RCC 7860 (cell line): Measurements from ENCODE around the gene NCOA4.
"Not testable (repeated sequence)": the region's sequence is repeated elsewhere in the genome, so short reads cannot be mapped to it uniquely, and the experiment has no call there.

Experiments
- DNase-seq: peaks from one replicate; pipeline ENCODE4 v3.0.0-alpha.2; 2015; ENCODE audit warnings: low spot score
- FAIRE-seq: peaks from 2 replicates; lab custom pipeline; 2012; peaks lifted over from hg19 to GRCh38; lab: Jason Lieb, UNC

NCOA4 gene

GRCh38 chr10:46030091-46030937 is at the start of gene NCOA4:
TSS of gene NCOA4 (minus strand) at chr10:46030623. CDS start at chr10:46016680, 13,943 bp downstream.
- DNase-seq (peak; percentile 96), FAIRE-seq (no peak)

GRCh38 chr10:46079831-46080585 is 49.6 kb upstream of the NCOA4 start:
- DNase-seq (no peak), FAIRE-seq (no peak)

DNA sequence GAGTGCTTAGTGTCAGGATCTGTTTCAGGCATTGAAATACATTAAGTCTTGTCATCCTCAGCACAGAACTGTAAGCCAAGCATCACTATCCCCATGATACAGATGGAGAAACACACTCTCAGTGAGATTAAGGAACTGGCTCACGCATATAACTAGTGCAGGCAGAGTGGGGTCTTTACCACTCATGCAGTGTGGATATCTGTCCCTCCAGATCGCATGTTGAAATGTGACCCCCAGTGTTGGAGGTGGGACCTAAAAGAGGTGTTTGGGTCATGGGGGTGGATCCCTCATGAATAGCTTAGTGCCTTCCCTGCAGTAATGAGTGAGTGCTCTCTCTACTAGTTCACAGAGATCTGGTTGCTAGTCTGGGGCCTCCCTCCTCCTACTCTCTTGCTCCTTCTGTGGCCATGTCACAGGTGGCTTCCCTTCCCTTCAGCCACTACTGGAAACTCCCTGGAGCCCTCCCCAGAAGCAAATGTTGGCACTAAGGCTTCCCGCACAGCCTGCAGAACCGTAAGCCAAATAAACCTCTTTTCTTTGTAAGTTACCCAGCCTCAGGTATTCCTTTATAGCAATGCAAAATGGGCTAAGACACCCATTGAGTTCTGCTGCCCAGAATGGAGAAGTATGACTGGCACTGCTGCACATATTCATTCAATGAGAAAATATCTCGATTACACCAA is 47.4 kb upstream of the NCOA4 start:
- no peak for FAIRE-seq

DNA sequence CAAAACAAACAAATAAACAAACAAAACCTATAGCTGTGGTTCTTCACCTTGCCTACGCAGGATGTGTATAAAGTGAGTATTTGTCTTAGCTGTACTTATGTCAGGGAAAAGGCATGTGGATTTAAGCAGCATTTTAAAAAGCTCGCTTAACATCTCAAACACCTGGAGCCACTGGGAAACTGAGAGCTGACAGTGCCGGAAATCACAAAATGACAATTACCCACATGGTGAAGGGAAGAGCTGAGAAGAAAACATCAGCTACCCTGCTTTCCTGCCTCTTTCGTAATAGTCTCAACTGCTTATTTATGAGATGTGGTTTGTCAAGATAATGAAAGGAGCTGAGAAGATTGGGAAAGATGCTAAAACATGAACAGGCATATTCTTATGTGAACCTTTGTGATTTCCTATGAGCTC is 46.7 kb upstream of the NCOA4 start:
- DNase-seq (no peak), FAIRE-seq (no peak)

More for the DNA sequence above, 47.4 kb upstream of the NCOA4 start:
- DNase-seq = no peak

- no peak for FAIRE-seq
- no peak for DNase-seq
These were observed 45.4 kb upstream of the NCOA4 start for GRCh38 chr10:46075869-46076268.

DNA sequence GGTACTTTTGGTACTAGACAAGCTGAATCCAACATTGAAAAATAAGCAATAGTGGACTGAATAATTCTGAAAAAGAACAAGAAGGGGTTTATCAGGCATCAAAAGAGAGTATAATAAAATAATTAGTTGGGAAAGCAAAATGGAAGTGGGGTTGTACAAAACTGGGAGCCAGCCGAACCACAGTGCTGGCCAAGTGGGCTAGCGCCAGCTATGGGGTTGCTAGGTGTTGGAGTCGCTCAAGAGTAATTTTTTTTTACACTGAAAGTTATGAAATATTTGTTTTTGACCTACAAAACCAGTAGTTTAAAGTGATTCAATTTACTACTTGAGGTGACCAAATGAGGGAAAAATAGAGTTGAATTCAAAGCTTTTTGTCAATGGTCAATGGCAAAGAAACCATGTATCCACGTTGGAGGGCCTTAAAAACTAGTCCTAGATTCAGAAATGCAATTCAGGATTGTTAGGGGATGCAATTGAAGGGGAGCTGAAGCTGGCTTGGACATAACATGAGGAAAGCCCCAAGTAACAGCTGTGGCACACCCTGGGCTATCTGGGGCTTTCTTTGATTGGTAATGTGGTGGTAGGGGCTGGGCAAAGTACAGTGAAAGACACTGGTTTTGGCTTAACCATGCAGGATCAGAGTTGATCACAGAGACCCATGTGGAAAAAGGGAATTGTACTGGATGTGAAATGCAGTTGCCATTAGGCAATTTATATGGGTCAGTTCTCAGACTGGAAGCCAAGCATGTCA is 43.9 kb upstream of the NCOA4 start:
- DNase-seq (no peak), FAIRE-seq (no peak)

- FAIRE-seq (no peak), DNase-seq (no peak)
These were observed 43.1 kb upstream of the NCOA4 start for GRCh38 chr10:46073564-46073963.

GRCh38 chr10:46070749-46071148 is 40.3 kb upstream of the NCOA4 start:
- FAIRE-seq = no peak

GRCh38 chr10:46069771-46070463 is 39.5 kb upstream of the NCOA4 start:
- FAIRE-seq (no peak), DNase-seq (no peak)

More at GRCh38 chr10:46070749-46071148, 40.3 kb upstream of the NCOA4 start:
- no peak for DNase-seq

- no peak for FAIRE-seq
These were observed 38.5 kb upstream of the NCOA4 start for GRCh38 chr10:46068905-46069304.

DNA sequence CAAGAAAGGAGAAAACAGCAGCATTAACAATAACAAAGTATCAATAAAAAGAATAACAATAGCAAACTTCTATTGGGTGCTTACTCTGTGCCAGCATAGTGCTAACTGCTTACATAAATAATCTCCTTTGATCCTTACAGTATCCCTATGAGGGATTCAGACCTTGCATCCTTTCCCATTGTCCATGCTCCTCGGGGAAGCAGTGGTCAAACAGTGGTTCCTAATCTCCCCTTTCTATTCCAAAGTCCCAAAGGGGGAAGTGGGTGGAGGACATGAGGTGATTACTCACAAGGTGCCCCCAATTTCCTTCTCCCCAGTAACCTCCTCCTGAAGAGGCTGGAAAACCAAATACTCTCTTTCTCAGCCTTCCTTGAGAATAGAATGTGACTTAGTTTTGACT is 37.7 kb upstream of the NCOA4 start:
- DNase-seq (no peak), FAIRE-seq (no peak)

More at GRCh38 chr10:46068905-46069304, 38.5 kb upstream of the NCOA4 start:
- DNase-seq = no peak

- DNase-seq (no peak), FAIRE-seq (no peak)
These were observed 33.9 kb upstream of the NCOA4 start for GRCh38 chr10:46064269-46064817.

DNA sequence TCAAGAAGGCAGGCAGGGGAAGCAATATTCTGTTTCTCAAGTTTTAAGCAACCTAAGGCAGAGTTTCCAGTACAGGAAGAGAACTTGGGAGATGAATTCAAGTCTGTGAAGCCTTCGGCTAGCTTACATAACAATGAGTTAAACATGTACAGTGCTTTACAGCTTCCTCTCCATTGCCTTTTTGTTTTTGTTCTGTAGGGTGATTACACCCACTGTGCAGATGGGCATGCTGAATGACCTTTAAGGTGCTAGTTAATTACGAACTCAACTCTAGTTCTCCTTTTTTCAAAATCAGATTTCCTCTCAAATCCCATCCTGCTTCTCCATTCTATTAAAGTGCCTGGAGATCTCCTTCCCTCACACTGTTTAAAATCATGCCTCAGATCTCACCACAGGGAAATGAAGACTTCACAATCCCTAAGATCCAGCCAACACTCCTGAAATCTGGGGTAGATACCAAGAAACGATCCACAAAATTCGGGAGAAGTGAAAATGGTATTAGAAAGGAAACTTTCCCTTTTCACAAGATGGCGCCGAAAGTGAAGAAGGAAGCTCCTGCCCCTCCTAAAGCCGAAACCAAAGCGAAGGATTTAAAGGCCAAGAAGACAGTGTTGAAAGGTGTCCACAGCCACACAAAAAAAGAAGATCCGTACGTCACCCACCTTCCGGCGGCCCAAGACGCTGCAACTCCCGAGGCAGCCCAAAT is 32.5 kb upstream of the NCOA4 start:
- FAIRE-seq (no peak), DNase-seq (no peak)

DNA sequence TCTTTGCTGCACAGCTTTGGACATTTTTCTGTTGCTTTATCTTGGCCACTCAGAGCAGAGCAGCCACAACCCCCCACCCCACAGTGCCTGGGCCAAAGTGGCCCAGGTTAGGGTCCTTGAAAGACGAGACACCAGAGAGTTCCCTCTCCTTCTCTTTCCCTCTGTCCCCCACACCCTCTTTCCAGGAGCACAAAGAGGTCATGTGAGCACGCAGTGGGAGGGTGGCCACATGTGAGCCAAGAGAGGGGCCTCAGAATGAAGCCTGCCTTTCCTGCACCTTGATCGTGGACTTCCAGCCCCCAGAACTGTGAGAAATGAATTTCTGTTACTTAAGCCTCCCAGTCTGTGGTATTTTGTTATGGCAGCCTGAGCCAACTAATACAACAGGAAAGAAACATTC is 30.3 kb upstream of the NCOA4 start:
- no peak for DNase-seq
- FAIRE-seq = no peak

GRCh38 chr10:46057927-46058326 is 27.5 kb upstream of the NCOA4 start:
- DNase-seq, FAIRE-seq: not testable (repeated sequence)

DNA sequence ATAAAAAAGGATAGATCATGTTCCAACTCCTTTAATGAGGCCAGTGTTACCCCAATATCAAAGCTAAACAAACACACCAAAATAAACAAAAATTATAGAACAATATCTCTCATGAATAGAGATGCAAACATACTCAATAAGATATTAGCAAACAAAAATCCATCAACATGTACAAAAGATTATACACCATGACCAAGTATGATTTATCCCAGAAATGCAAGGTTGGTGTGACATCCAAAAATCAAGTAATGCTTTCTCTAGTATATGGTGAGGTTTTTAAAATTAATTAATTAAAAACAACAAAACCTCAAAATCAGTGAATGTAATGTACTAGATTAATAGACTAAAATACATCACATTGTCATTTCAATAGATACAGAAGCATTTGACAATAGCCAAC is 26.6 kb upstream of the NCOA4 start:
- no peak for FAIRE-seq

GRCh38 chr10:46055771-46056170 is 25.3 kb upstream of the NCOA4 start:
- FAIRE-seq = no peak
- DNase-seq = no peak

More for the DNA sequence above, 26.6 kb upstream of the NCOA4 start:
- no peak for DNase-seq

- FAIRE-seq = no peak
- no peak for DNase-seq
These were observed 23.4 kb upstream of the NCOA4 start for GRCh38 chr10:46053534-46054434.
